Measurements from ENCODE around the gene ANTKMT. TPM values are rescaled to one million over a fixed set of nuclear protein-coding genes. Genes with fewer than 3 reads are reported as not detected.

ANTKMT gene
- total RNA-seq, 3 donors from 2014 or later, result 29.9 to 35.7 (median 30.4) TPM

- Histone ChIP-seq H3K9me3 (no peaks in the 10 kb centered on the region), H3K27me3 (peaks cover 17 to 74% of the 10 kb centered on the region in 2 donors), H3K4me3 (no peak overlapping the region), H3K27ac (no peak overlapping the region), H3K4me1 (peaks cover 0 to 2% of the 10 kb centered on the region in 2 donors), H3K36me3 (no peaks in the 10 kb centered on the region)
- intact Hi-C loops (cut with DNase I; ENCODE audit: low total_unique reads), result no loop called here
- TF ChIP-seq POLR2AphosphoS5 (IDR thresholded peaks at IDR 0.05), result no peak
- DNase-seq (ENCODE audit: low spot score in 2 of 2), result no peak
These were observed 20.0 kb upstream of the ANTKMT start for GRCh38 chr16:700684-701584.

DNA sequence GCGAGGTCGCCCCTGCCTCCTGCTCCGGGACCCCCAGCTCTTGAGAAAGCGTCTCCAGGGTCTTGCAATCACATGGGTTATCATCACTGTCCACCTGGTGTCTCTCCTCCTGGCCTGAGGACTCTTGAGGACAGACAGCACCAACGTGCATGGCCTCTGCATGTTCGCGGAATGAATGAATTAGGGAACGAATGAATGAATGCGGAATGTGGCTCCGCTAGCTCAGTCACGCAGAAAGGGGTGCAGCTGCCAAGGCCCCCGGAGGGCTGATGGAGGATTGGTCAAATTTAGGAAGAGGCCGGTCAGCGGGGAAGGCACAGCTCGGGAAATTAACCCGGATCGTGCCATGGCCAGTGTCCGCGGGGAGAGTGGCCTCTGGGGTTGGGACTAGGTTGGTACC lies 18.6 kb upstream of the ANTKMT start:
- Histone ChIP-seq H3K27me3 (peaks cover 17 to 79% of the 10 kb centered on the region in 2 donors), H3K36me3 (no peaks in the 10 kb centered on the region), H3K9me3 (no peaks in the 10 kb centered on the region), H3K4me1 (peaks cover 2 to 6% of the 10 kb centered on the region in 2 donors), H3K4me3 (no peak overlapping the region), H3K27ac (no peak overlapping the region)
- intact Hi-C loops (cut with DNase I; ENCODE audit: low total_unique reads), result no loop called here
- DNase-seq (ENCODE audit: low spot score in 2 of 2), result no peak
- TF ChIP-seq POLR2AphosphoS5 (IDR thresholded peaks at IDR 0.05) (no peak), CTCF (IDR thresholded peaks at IDR 0.05) (no peak), POLR2A (IDR thresholded peaks at IDR 0.05) (no peak)

DNA sequence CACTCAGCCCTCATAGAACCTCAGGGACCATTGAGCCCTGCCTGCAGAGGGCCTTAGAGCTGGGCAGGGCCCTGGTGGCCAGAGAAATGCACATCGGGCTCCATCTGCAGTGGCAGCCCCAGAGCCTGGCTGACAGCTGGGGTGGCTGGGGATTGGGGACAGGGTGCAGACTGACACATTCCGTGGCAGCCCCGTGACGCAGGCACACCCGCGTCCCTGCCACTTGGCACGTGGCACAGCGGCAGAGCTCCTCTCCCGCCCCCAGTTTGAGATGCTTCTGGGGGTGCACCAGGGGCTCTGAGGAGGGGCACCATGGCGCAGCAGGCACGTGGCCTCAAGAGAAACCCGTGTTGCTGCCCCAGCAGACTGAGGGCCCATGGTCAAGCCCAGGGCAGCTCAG lies 17.5 kb upstream of the ANTKMT start:
- H3K4me3 ChIP-seq, result no peak overlapping the region
- H3K9me3 ChIP-seq, result no peaks in the 10 kb centered on the region
- TF ChIP-seq POLR2A (IDR thresholded peaks at IDR 0.05) (no peak), CTCF (IDR thresholded peaks at IDR 0.05) (no peak), POLR2AphosphoS5 (IDR thresholded peaks at IDR 0.05) (no peak)
- peaks cover 17 to 90% of the 10 kb centered on the region in 2 donors for H3K27me3 ChIP-seq
- intact Hi-C loops (cut with DNase I; ENCODE audit: low total_unique reads), result no loop called here
- DNase-seq (ENCODE audit: low spot score in 2 of 2), result no peak
- H3K27ac ChIP-seq, result no peak overlapping the region
- H3K36me3 ChIP-seq, result no peaks in the 10 kb centered on the region
- peaks cover 2 to 6% of the 10 kb centered on the region in 2 donors for H3K4me1 ChIP-seq

DNA sequence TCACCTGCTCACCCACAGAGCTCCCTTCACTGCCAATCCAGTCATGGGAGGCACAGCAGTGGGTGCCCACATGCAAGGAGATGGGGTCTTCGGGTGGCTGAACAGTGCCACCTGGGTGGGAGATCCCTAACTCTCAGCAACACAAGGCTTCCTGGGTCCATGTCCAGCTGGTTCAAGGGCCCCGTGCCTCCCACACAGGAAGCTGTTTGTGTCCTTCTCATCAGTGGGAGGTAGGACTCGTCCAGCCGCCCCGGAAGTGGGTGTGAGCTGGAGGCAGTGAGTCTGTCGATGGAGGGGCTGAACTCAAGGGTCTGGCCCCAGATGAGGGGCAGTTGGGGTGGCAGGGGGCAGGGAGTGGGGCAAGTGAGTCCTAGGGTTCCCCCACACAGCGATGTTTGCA lies 16.9 kb upstream of the ANTKMT start:
- Histone ChIP-seq H3K9me3 (no peaks in the 10 kb centered on the region), H3K27me3 (peaks cover 18 to 95% of the 10 kb centered on the region in 2 donors), H3K27ac (no peak overlapping the region), H3K36me3 (no peaks in the 10 kb centered on the region), H3K4me3 (no peak overlapping the region), H3K4me1 (peaks cover 2 to 6% of the 10 kb centered on the region in 2 donors)
- intact Hi-C loops (cut with DNase I; ENCODE audit: low total_unique reads), result no loop called here
- TF ChIP-seq CTCF (IDR thresholded peaks at IDR 0.05), result no peak
- TF ChIP-seq POLR2AphosphoS5 (IDR thresholded peaks at IDR 0.05), result no peak
- TF ChIP-seq POLR2A (IDR thresholded peaks at IDR 0.05), result no peak
- DNase-seq (ENCODE audit: low spot score in 2 of 2), result no peak

DNA sequence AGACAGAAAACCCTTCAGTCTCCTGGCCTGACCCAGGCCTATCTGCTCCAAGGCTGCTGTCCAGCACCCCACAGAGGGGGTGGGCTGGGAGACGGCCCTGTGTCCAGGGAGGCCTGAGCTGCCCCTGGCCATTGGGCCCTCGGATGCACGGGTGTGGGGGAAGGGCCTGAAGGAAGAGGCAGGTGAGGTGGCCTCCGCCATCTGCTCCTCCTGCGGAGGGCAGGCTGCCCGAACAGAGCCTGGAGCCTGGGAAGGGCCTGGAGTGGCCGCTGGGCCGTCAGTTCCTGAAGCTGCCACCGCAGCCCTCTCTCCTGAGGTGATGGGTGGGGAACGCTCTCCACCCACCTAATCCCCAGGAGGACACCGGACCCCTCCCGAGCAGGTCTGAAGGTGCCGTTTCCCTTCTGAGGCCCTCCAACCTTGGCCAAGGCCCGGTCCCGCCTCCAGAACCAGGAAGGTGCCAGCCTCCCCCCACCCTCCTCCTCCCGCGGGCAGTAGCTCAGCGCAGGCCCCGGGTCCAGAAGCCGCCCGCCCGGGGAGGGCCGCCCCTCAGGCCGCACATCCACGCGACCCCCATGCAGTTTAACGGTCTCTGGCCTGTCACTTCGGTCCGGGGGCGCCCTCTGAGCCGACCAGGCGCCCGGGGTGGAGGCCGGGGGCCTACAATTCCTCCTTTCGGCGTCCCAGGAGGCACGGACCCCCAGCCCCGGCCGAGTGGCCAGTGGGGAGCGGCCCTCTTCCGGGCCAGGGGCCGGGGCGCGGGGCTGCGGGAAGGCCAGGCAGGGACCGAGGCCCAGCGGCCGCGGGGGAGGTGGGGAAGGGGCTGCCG lies 16.2 kb upstream of the ANTKMT start:
- Histone ChIP-seq H3K27ac (no peak overlapping the region), H3K4me3 (peak overlapping the region in 2 of 3 donors; percentile 27 to 60), H3K9me3 (no peaks in the 10 kb centered on the region), H3K36me3 (no peaks in the 10 kb centered on the region), H3K4me1 (peaks cover 2 to 6% of the 10 kb centered on the region in 2 donors), H3K27me3 (peaks cover 23 to 95% of the 10 kb centered on the region in 2 donors)
- no peak for TF ChIP-seq POLR2AphosphoS5 (IDR thresholded peaks at IDR 0.05)
- TF ChIP-seq CTCF (IDR thresholded peaks at IDR 0.05), result no peak
- TF ChIP-seq POLR2A (IDR thresholded peaks at IDR 0.05), result no peak
- DNase-seq (ENCODE audit: low spot score in 2 of 2), result no peak
- intact Hi-C loops (cut with DNase I; ENCODE audit: low total_unique reads), result no loop called here

Data from breast epithelium (tissue), 4 donors.